Stimulated activated CD8-positive, alpha-beta memory T cell treated with anti-CD3 and anti-CD28 coated beads, Interleukin-4, amount 100 ng/mL, for 24 hours (primary cell): ENCODE data around the gene MPO.

ENCODE experiments used
- DNase-seq: peaks from one replicate; pipeline ENCODE4 v3.0.0-alpha.2; 2020; ENCODE audit warnings: low read depth

Gene MPO

GRCh38 chr17:58319173-58320162, 38.7 kb upstream of the MPO start:
- DNase-seq = no peak

- DNase-seq = no peak
Observed at GRCh38 chr17:58318627-58319172, 38.0 kb upstream of the MPO start.

GRCh38 chr17:58318065-58318481, 37.3 kb upstream of the MPO start:
- no peak for DNase-seq

GRCh38 chr17:58317421-58318064, 36.8 kb upstream of the MPO start:
- peak; percentile 49 for DNase-seq

- no peak for DNase-seq
Observed at GRCh38 chr17:58316260-58316960, 35.7 kb upstream of the MPO start.

GRCh38 chr17:58315750-58316149, 35.0 kb upstream of the MPO start:
- no peak for DNase-seq

GRCh38 chr17:58315281-58315711, 34.6 kb upstream of the MPO start:
- DNase-seq = no peak

GRCh38 chr17:58314706-58315015, 33.9 kb upstream of the MPO start:
- no peak for DNase-seq

GRCh38 chr17:58313815-58314705, 33.3 kb upstream of the MPO start:
- no peak for DNase-seq

GRCh38 chr17:58312829-58313228, 32.1 kb upstream of the MPO start:
- no peak for DNase-seq

GRCh38 chr17:58312021-58312630, 31.4 kb upstream of the MPO start:
- DNase-seq = no peak

GRCh38 chr17:58311429-58311894, 30.7 kb upstream of the MPO start:
- no peak for DNase-seq

GRCh38 chr17:58310511-58311428, 30.0 kb upstream of the MPO start:
- DNase-seq = no peak

GRCh38 chr17:58309918-58310259, 29.2 kb upstream of the MPO start:
- no peak for DNase-seq

- no peak for DNase-seq
Observed at GRCh38 chr17:58308985-58309917, 28.5 kb upstream of the MPO start.

GRCh38 chr17:58308173-58308984, 27.6 kb upstream of the MPO start:
- DNase-seq = no peak

- no peak for DNase-seq
Observed at GRCh38 chr17:58307468-58308172, 26.9 kb upstream of the MPO start.
